ENCODE results near the gene SETD3. TPM values are rescaled to one million over a fixed set of nuclear protein-coding genes. Genes with fewer than 3 reads are reported as not detected.
A peak's percentile ranks its signal among the peaks of the same experiment; 100 is the strongest.

Gene SETD3
- total and polyA plus RNA-seq, 2 of the 8 experiments (the other 6 are each of a cell fraction or from before 2014, with no cell fraction given), result 24.0 to 64.0 TPM

GRCh38 chr14:99401621-99402284 is 78.9 kb downstream of the SETD3 start:
- TF ChIP-seq FOSL1 (IDR thresholded peaks at IDR 0.05; ENCODE audit: insufficient read depth, low read depth, low read length), result no peak
- TF ChIP-seq TCF12 (IDR thresholded peaks at IDR 0.05; ENCODE audit: low read depth, low read length), result no peak
- TF ChIP-seq PHF8 (conservative IDR thresholded peaks at IDR 0.05; ENCODE audit: low read depth, low read length), result no peak
- no peak for TF ChIP-seq MAX (IDR thresholded peaks at IDR 0.05)
- TF ChIP-seq CEBPB (IDR thresholded peaks at IDR 0.05; ENCODE audit: low read depth, low read length), result no peak
- TF ChIP-seq RNF2 (IDR thresholded peaks at IDR 0.05; ENCODE audit: borderline replicate concordance, low read depth, low read length, missing control alignments, poor library complexity, severe bottlenecking), result no peak
- H3K79me2 ChIP-seq (ENCODE audit: control insufficient read depth in 1 of 2, insufficient read depth in 2 of 2, low read length in 2 of 2), result no peaks in the 10 kb centered on the region
- H3K27me3 ChIP-seq (replicated peaks in 1 of 4; ENCODE audit: control insufficient read depth in 3 of 4, extremely low read depth in 1 of 4, insufficient read depth in 3 of 4, low read length in 3 of 4), result no peaks in the 10 kb centered on the region
- no peak overlapping the region for H2BK5ac ChIP-seq (ENCODE audit: low read depth, low read length)
- H3K9me3 ChIP-seq (ENCODE audit: insufficient read depth in 2 of 2, low read depth in 1 of 2, low read length in 1 of 2), result no peaks in the 10 kb centered on the region
- ChIA-PET POLR2A (ENCODE audit: partially characterized antibody) (interaction anchor here (0.9 to 1.7 kb wide), 3 partner anchors 10 to 12 kb away, joined by 5 to 6 read pairs (median 5); no protein-coding TSS in a partner anchor), CTCF (ENCODE audit: partially characterized antibody) (interaction anchor here (0.6 to 5.9 kb wide), 9 partner anchors 9 to 256 kb away, joined by 3 to 89 read pairs (median 4); no protein-coding TSS in a partner anchor)
- H3K4me2 ChIP-seq (ENCODE audit: insufficient read depth in 1 of 2, low read depth in 2 of 2, low read length in 2 of 2), result no peak overlapping the region
- peaks cover 0 to 2% of the 10 kb centered on the region in 2 experiments for H4K20me1 ChIP-seq (replicated peaks in 1 of 2; ENCODE audit: control insufficient read depth in 1 of 2, insufficient read depth in 2 of 2, low read length in 2 of 2)
- no peak overlapping the region for H4K5ac ChIP-seq (ENCODE audit: insufficient read length, low read depth, low read length)
- no peak overlapping the region for H3K27ac ChIP-seq (ENCODE audit: low read depth, low read length)
- peaks cover 6 to 38% (median 20%) of the 10 kb centered on the region in 4 experiments for H3K36me3 ChIP-seq (ENCODE audit: control insufficient read depth in 2 of 4, insufficient read depth in 4 of 4, low read length in 3 of 4)
- no peak overlapping the region for H3K9ac ChIP-seq (replicated peaks in 1 of 4; ENCODE audit: extremely low read depth in 1 of 4, low read depth in 3 of 4, low read length in 3 of 4)
- peak in 1 of 2 experiments; percentile 44 for DNase-seq (ENCODE audit: low read depth in 1 of 2, low spot score in 2 of 2)
- H2BK120ac ChIP-seq (replicated peaks; ENCODE audit: low read depth, low read length), result no peak overlapping the region
- no peak overlapping the region for H4K8ac ChIP-seq (ENCODE audit: extremely low read depth, insufficient read depth, low read length)
- 71% methylated on average over 5 of the region's 5 CpGs; no CpG with 5 or more reads in 1 of the 2 experiments for WGBS, 2 experiments (ENCODE audit: extremely low coverage in 1 of 2, insufficient coverage in 1 of 2, insufficient read length in 1 of 2, insufficient replicate concordance in 2 of 2, low coverage in 1 of 2, low lambda C conversion rate in 2 of 2, missing lambda C conversion rate in 1 of 2)
- H2AK5ac ChIP-seq (ENCODE audit: low read depth, low read length), result no peak overlapping the region
- no peak overlapping the region for H3K56ac ChIP-seq (replicated peaks; ENCODE audit: insufficient read length, low read depth, low read length)
- H3K4me3 ChIP-seq (ENCODE audit: extremely low read depth in 1 of 4, insufficient read depth in 2 of 4, low read depth in 3 of 4, low read length in 4 of 4), result no peak overlapping the region
- no peak overlapping the region for H3K14ac ChIP-seq (ENCODE audit: insufficient read length)
- H3K23ac ChIP-seq (ENCODE audit: insufficient read length), result no peak overlapping the region
- no peak overlapping the region for H3K18ac ChIP-seq (ENCODE audit: extremely low read depth, low read length)
- no peak overlapping the region for H2AFZ ChIP-seq (ENCODE audit: low read length)
- no peaks in the 10 kb centered on the region; the same call in 1 of the 2 replicates for H3K23me2 ChIP-seq (ENCODE audit: low read depth, low read length)
- H4K91ac ChIP-seq (replicated peaks; ENCODE audit: insufficient read length, low read length), result no peak overlapping the region
- H3K79me1 ChIP-seq (ENCODE audit: low read depth, low read length), result no peaks in the 10 kb centered on the region
- H2BK12ac ChIP-seq (ENCODE audit: low read depth, low read length), result no peak overlapping the region
- FAIRE-seq, result no peak
- peaks cover 0 to 2% (median 0%) of the 10 kb centered on the region in 4 experiments; a peak in 1 of 7 replicates for H3K4me1 ChIP-seq (replicated peaks in 1 of 4; ENCODE audit: control insufficient read depth in 3 of 4, insufficient read depth in 4 of 4, low read length in 3 of 4)
- no peak overlapping the region for H2BK15ac ChIP-seq (ENCODE audit: low read length)
- H3K4ac ChIP-seq (replicated peaks; ENCODE audit: insufficient read length, low read depth, low read length), result no peak overlapping the region
- no peak overlapping the region for H2BK20ac ChIP-seq (ENCODE audit: low read length)

Measured in H1 (cell line).